ENCODE measurements around the gene GFER. TPM values are rescaled to one million over a fixed set of nuclear protein-coding genes. Genes with fewer than 3 reads are reported as not detected.
A peak's percentile ranks its signal among the peaks of the same experiment; 100 is the strongest.

Gene GFER
- total and polyA plus RNA-seq, 9 of the 15 experiments (the other 6 are each of a cell fraction or from before 2014, with no cell fraction given), result 4.3 to 53.7 (median 19.8) TPM

GRCh38 chr16:2007081-2007836, 23.3 kb downstream of the GFER start (continued):
- no peak for TF ChIP-seq C11orf30 (IDR thresholded peaks at IDR 0.05; ENCODE audit: low read depth)
- peak; percentile 53 for TF ChIP-seq POLR2G (IDR thresholded peaks at IDR 0.05; ENCODE audit: low read depth, low read length)
- TF ChIP-seq MXD1 (CRISPR knock-in tag; IDR thresholded peaks at IDR 0.05; ENCODE audit: borderline replicate concordance, poor library complexity, severe bottlenecking), result no peak
- TF ChIP-seq RBM39 (optimal IDR thresholded peaks at IDR 0.05; ENCODE audit: low read depth, low read length), result no peak
- no peak for TF ChIP-seq RHOXF2B (CRISPR knock-in tag; conservative IDR thresholded peaks at IDR 0.05)
- TF ChIP-seq ZNF143 (CRISPR knock-in tag; IDR thresholded peaks at IDR 0.05), result 0 out of 2 replicates have a peak, but pooled peaks have one; percentile 13
- no peak for TF ChIP-seq RBM15 (IDR thresholded peaks at IDR 0.05; ENCODE audit: insufficient read depth, low read length)
- TF ChIP-seq, protein P1, sequence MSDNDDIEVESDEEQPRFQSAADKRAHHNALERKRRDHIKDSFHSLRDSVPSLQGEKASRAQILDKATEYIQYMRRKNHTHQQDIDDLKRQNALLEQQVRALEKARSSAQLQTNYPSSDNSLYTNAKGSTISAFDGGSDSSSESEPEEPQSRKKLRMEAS (CRISPR knock-in tag; IDR thresholded peaks at IDR 0.05), result 0 out of 2 replicates have a peak, but pooled peaks have one; percentile 39
- no peak for TF ChIP-seq ETV6 (IDR thresholded peaks at IDR 0.05; ENCODE audit: borderline replicate concordance in 1 of 2, low read depth in 2 of 2, low read length in 1 of 2)
- TF ChIP-seq ETV6 (CRISPR knock-in tag; IDR thresholded peaks at IDR 0.05; ENCODE audit: borderline replicate concordance), result no peak
- TF ChIP-seq SIN3B (IDR thresholded peaks at IDR 0.05; ENCODE audit: low read depth), result no peak
- no peak for TF ChIP-seq L3MBTL2 (IDR thresholded peaks at IDR 0.05)
- TF ChIP-seq RNF2 (IDR thresholded peaks at IDR 0.05), result no peak
- no peak for TF ChIP-seq BCOR (IDR thresholded peaks at IDR 0.05)
- no peak for TF ChIP-seq ARID3A (IDR thresholded peaks at IDR 0.05; ENCODE audit: borderline replicate concordance, low read depth, low read length)
- TF ChIP-seq KLF13 (tag; IDR thresholded peaks at IDR 0.05; ENCODE audit: borderline replicate concordance, low read depth), result no peak
- TF ChIP-seq, protein P2, sequence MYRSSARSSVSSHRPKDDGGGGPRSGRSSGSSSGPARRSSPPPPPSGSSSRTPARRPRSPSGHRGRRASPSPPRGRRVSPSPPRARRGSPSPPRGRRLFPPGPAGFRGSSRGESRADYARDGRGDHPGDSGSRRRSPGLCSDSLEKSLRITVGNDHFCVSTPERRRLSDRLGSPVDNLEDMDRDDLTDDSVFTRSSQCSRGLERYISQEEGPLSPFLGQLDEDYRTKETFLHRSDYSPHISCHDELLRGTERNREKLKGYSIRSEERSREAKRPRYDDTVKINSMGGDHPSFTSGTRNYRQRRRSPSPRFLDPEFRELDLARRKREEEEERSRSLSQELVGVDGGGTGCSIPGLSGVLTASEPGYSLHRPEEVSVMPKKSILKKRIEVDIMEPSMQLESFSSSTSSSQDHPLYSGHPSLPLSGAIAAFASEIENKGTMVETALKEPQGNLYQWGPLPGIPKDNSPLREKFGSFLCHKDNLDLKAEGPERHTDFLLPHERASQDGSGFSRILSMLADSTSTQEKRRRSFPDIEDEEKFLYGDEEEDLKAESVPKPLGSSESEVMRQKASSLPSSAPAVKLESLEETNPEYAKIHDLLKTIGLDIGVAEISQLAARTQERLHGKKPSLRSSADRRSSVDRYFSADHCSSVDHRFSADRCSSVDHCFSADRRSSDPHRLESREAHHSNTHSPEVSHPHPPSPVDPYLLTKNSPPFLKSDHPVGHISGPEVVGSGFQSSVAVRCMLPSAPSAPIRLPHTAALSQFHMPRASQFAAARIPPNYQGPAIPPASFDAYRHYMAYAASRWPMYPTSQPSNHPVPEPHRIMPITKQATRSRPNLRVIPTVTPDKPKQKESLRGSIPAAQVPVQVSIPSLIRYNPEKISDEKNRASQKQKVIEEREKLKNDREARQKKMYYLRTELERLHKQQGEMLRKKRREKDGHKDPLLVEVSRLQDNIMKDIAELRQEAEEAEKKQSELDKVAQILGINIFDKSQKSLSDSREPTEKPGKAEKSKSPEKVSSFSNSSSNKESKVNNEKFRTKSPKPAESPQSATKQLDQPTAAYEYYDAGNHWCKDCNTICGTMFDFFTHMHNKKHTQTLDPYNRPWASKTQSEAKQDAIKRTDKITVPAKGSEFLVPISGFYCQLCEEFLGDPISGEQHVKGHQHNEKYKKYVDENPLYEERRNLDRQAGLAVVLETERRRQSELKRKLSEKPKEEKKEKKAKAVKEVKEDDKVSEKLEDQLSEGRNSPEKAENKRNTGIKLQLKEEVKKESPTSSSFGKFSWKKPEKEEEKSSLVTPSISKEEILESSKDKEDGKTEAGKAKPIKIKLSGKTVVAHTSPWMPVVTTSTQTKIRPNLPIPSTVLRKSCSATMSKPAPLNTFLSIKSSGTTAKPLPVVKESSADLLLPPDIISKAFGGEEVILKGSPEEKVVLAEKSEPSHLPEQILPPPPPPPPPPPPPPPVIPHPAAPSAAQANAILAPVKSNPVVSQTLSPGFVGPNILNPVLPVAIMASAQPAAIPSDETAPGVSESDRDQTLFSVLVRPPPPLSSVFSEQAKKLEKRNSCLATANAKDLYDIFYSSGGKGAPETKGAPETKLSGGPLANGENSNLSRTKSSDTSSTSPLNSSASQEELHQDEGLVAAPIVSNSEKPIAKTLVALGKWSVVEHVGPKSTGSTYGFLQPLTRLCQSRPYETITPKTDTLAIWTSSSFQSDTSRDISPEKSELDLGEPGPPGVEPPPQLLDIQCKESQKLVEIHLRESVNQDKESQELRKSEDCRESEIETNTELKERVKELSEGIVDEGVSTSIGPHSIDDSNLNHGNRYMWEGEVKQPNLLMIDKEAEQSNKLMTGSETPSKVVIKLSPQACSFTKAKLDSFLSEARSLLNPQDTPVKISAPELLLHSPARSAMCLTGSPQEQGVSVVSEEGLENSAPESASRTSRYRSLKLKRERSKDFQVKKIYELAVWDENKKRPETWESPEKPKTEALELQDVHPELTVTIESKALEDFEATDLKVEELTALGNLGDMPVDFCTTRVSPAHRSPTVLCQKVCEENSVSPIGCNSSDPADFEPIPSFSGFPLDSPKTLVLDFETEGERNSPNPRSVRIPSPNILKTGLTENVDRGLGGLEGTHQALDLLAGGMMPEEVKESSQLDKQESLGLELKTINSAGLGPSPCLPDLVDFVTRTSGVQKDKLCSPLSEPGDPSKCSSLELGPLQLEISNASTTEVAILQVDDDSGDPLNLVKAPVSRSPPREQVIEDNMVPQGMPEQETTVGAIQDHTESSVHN (IDR thresholded peaks at IDR 0.05; ENCODE audit: borderline replicate concordance in 1 of 2, low read depth in 1 of 2), result no peak
